Measurements from ENCODE around the gene LRRC8C.

Gene LRRC8C

DNA sequence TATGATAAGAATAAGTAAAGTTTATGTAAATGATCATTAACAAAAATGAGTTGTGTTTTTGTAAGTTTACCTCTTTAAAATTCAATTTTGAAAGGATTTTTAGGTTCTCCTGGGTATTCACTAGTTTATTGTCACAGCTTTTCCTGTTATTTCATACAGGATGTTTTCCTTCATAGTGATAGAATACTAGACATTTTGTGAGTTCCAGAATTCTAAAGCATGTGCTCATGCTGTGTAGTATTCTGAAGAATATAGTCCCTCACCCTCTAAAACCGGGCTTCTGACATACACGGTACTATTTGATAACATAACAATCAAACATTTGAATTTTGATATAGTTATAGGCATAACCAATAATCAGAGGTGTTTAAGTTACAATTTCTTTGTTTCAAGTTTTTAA is 10.7 kb downstream of the LRRC8C start:
- DNase-seq (ENCODE audit: low read depth) = no peak
- TF ChIP-seq, protein P1, sequence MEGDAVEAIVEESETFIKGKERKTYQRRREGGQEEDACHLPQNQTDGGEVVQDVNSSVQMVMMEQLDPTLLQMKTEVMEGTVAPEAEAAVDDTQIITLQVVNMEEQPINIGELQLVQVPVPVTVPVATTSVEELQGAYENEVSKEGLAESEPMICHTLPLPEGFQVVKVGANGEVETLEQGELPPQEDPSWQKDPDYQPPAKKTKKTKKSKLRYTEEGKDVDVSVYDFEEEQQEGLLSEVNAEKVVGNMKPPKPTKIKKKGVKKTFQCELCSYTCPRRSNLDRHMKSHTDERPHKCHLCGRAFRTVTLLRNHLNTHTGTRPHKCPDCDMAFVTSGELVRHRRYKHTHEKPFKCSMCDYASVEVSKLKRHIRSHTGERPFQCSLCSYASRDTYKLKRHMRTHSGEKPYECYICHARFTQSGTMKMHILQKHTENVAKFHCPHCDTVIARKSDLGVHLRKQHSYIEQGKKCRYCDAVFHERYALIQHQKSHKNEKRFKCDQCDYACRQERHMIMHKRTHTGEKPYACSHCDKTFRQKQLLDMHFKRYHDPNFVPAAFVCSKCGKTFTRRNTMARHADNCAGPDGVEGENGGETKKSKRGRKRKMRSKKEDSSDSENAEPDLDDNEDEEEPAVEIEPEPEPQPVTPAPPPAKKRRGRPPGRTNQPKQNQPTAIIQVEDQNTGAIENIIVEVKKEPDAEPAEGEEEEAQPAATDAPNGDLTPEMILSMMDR (IDR thresholded peaks at IDR 0.05; ENCODE audit: control insufficient read depth, insufficient read depth, low read depth, low read length, missing control alignments) = no peak
- H3K4me3 ChIP-seq (ENCODE audit: control insufficient read depth, low read depth, low read length) = no peak overlapping the region

DNA sequence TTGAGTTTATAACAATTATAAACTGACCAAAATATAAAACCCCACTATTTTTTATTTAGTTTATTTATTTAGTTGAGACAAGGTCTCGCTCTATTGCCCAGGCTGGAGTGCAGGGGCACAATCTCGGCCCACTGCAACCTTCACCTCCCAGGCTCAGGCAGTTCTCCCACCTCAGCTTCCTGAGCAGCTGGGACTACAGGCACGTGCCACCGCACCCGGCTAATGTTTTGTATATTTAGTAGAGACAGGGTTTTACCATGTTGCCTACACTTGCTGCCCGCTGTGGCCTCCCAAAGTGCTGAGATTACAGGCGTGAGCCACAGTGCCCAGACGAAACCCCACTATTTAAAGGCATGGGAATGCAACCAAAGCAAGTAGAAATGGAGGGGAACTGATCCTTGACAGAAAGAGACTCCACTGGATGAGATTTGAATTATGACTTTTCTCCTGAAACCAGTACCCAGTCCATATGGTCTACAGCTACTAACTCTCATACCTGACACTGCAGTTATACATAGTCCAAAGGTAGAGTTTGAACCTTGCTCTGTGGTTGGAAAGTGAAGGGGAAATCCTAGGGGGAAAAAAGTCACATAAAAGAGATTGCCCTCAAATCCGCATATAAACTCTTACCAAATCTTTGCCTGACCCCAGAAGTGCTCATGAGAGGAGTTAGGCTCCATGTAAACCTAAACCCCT is 11.3 kb downstream of the LRRC8C start:
- no peak overlapping the region for H3K4me3 ChIP-seq (ENCODE audit: control insufficient read depth, low read depth, low read length)
- TF ChIP-seq, protein P1 (IDR thresholded peaks at IDR 0.05; ENCODE audit: control insufficient read depth, insufficient read depth, low read depth, low read length, missing control alignments) = no peak
- no peak for DNase-seq (ENCODE audit: low read depth)

- H3K4me3 ChIP-seq (ENCODE audit: control insufficient read depth, low read depth, low read length) = no peak overlapping the region
- TF ChIP-seq, protein P1 (IDR thresholded peaks at IDR 0.05; ENCODE audit: control insufficient read depth, insufficient read depth, low read depth, low read length, missing control alignments) = no peak
- DNase-seq (ENCODE audit: low read depth) = no peak
Measured at GRCh38 chr1:89646259-89646658, 13.3 kb downstream of the LRRC8C start.

DNA sequence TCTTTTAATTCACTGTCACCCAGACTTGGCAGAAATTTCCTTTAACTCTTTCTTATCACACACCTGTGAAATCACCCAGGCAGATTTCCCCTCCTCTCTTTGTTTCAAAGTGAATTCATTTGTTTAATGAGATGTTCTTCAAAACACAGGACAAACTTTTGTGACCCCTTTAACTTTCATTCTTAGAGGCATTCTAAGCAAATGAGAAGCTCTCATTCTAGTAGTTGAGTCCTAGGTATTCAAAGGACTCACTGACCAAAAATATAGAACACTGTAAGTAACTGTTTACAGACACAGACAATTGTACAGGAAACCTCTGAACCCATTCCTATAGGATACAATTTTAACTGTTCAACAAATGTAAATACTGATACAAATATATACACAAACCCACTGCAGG is 16.9 kb downstream of the LRRC8C start:
- H3K4me3 ChIP-seq (ENCODE audit: control insufficient read depth, low read depth, low read length) = no peak overlapping the region
- DNase-seq (ENCODE audit: low read depth) = no peak
- TF ChIP-seq, protein P1 (IDR thresholded peaks at IDR 0.05; ENCODE audit: control insufficient read depth, insufficient read depth, low read depth, low read length, missing control alignments) = no peak

DNA sequence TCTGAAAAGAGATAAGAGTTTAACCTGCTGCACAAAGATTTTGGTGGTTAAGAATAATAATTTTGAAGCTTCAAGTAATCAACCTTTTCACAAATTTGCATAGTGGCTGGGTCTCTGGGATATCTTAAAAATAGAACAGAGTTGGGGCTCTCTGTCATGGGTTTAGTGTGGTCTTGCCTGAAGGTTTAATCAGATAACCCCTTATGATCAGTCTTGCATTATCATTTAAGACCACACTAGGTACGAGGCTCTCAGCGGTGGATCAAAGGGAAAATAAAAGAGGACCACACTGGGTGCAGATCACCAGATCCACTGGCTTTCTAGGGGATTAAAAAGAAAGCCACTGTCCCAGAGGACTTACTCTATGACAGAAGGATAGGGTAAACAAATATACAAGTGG is 19.5 kb downstream of the LRRC8C start:
- TF ChIP-seq, protein P1 (IDR thresholded peaks at IDR 0.05; ENCODE audit: control insufficient read depth, insufficient read depth, low read depth, low read length, missing control alignments) = no peak
- DNase-seq (ENCODE audit: low read depth) = no peak
- H3K4me3 ChIP-seq (ENCODE audit: control insufficient read depth, low read depth, low read length) = no peak overlapping the region

DNA sequence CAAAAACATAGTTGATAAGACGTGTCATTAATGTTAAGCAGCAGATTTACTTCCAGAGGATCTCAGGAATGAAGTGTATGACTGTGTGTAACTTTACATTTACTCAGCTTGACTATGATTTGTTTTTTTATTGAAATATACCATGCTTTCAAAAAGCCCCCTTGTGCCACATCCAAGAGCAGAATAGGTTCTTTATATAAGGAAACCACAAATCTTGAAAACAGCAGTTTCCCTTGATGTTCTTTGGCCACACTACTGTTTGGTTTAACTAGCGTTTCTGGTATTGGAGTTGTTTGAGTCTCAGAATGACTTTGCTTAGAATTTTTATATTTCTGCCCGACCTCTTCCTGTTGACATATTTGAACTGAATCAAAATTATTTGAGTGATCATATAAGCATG is 25.0 kb downstream of the LRRC8C start:
- TF ChIP-seq, protein P1 (IDR thresholded peaks at IDR 0.05; ENCODE audit: control insufficient read depth, insufficient read depth, low read depth, low read length, missing control alignments) = no peak
- H3K4me3 ChIP-seq (ENCODE audit: control insufficient read depth, low read depth, low read length) = no peak overlapping the region
- DNase-seq (ENCODE audit: low read depth) = no peak
